Esophagus muscularis mucosa (tissue), 3 donors: ENCODE data around the gene AP3S2.

Experiments
- CTCF ChIP-seq, 3 experiments: fragments of 200-600 bp in 2 of 3; fragments of 450-650 bp in 1 of 3; sonication (generic) in 2 of 3; IDR thresholded peaks; one replicate each; pipeline ENCODE4 v1.5.1; 2017 to 2019; ENCODE audit warnings: antibody characterized with exemption in 3 of 3, mild to moderate bottlenecking in 2 of 3, moderate library complexity in 1 of 3
- POLR2A ChIP-seq: fragments of 450-650 bp; IDR thresholded peaks from one replicate; pipeline ENCODE4 v1.6.1; 2017; ENCODE audit warnings: antibody characterized with exemption, moderate library complexity, mild to moderate bottlenecking, low read depth
- POLR2AphosphoS5 ChIP-seq, 2 donors: sonication (generic); formaldehyde crosslinking; IDR thresholded peaks; one replicate each; pipeline ENCODE4 v1.6.1; 2017; ENCODE audit warnings: antibody characterized with exemption in 2 of 2

DNA sequence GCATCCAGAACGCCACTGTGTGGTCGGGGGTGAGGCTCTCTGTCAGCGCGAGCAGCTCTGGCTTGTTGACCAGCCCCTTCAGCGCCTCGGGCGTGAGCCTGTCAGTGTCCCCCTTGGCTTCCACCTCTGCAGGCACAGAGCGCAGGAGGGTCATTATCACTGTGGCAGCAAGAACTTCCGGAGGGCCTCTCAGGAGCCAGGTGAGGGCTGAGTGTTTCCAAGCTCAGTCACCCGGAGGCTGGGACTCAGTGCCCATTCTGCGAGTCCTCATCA, 10.0 kb upstream of the AP3S2 start:
- TF ChIP-seq CTCF (IDR thresholded peaks at IDR 0.05) (no peak), POLR2A (no peak), POLR2AphosphoS5 (IDR thresholded peaks at IDR 0.05) (no peak)
